BE2C (cell line): ENCODE data around the gene PRM1.

Source experiments
- DNase-seq: peaks from one replicate; pipeline ENCODE4 v3.0.0-alpha.2; 2020
- H3K27me3 ChIP-seq: fragments of 250-450 bp; sonication (Bioruptor Pico); 2 replicates; pipeline ENCODE4 v1.5.1; 2020; ENCODE audit warnings: mild to moderate bottlenecking
- H3K36me3 ChIP-seq: fragments of 250-450 bp; sonication (Bioruptor Pico); 2 replicates; pipeline ENCODE4 v1.5.1; 2020; ENCODE audit warnings: mild to moderate bottlenecking
- H3K4me1 ChIP-seq: fragments of 250-450 bp; sonication (Bioruptor Pico); 2 replicates; pipeline ENCODE4 v1.5.1; 2020
- H3K4me3 ChIP-seq: 2 replicates; pipeline ENCODE4 v1.5.1; 2011; ENCODE audit warnings: low read depth, low read length
- H3K9me3 ChIP-seq: fragments of 250-450 bp; sonication (Bioruptor Pico); 2 replicates; pipeline ENCODE4 v1.5.1; 2020
- CTCF ChIP-seq: IDR thresholded peaks from 2 replicates; pipeline ENCODE4 v1.5.1; 2012; ENCODE audit warnings: mild to moderate bottlenecking, low read depth, low read length

Gene PRM1

GRCh38 chr16:11271610-11272009 is 9.5 kb downstream of the PRM1 start:
- H3K36me3 ChIP-seq, result no peaks in the 10 kb centered on the region
- H3K4me3 ChIP-seq, result no peak overlapping the region
- H3K9me3 ChIP-seq, result no peaks in the 10 kb centered on the region
- TF ChIP-seq CTCF, result no peak
- no peaks in the 10 kb centered on the region for H3K4me1 ChIP-seq
- no peak for DNase-seq
- no peaks in the 10 kb centered on the region for H3K27me3 ChIP-seq

GRCh38 chr16:11270602-11271162 is 10.4 kb downstream of the PRM1 start:
- H3K27me3 ChIP-seq, result no peaks in the 10 kb centered on the region

GRCh38 chr16:11268921-11269375 is 12.2 kb downstream of the PRM1 start, which contains the start of gene TNP2:
Gene TNP2, minus strand, starts transcription at chr16:11269325. Its CDS starts 63 bp downstream, at chr16:11269262.
- TF ChIP-seq CTCF, result no peak
- no peak for DNase-seq
- Histone ChIP-seq H3K9me3 (no peaks in the 10 kb centered on the region), H3K4me1 (no peaks in the 10 kb centered on the region), H3K36me3 (no peaks in the 10 kb centered on the region), H3K4me3 (no peak within 1 kb of the TSS), H3K27me3 (no peaks in the 10 kb centered on the region)

More at GRCh38 chr16:11270602-11271162, 10.4 kb downstream of the PRM1 start:
- Histone ChIP-seq H3K4me3 (no peak overlapping the region), H3K9me3 (no peaks in the 10 kb centered on the region), H3K4me1 (no peaks in the 10 kb centered on the region), H3K36me3 (no peaks in the 10 kb centered on the region)
- no peak for TF ChIP-seq CTCF
- DNase-seq, result no peak

- no peak for DNase-seq
- no peak overlapping the region for H3K4me3 ChIP-seq
- H3K27me3 ChIP-seq, result no peaks in the 10 kb centered on the region
- TF ChIP-seq CTCF, result no peak
- H3K4me1 ChIP-seq, result no peaks in the 10 kb centered on the region
- no peaks in the 10 kb centered on the region for H3K36me3 ChIP-seq
- no peaks in the 10 kb centered on the region for H3K9me3 ChIP-seq
These were observed 16.0 kb downstream of the PRM1 start for GRCh38 chr16:11265124-11265523.

- H3K36me3 ChIP-seq, result no peaks in the 10 kb centered on the region
- DNase-seq, result no peak
- no peaks in the 10 kb centered on the region for H3K9me3 ChIP-seq
- no peaks in the 10 kb centered on the region for H3K27me3 ChIP-seq
- no peaks in the 10 kb centered on the region for H3K4me1 ChIP-seq
- H3K4me3 ChIP-seq, result no peak overlapping the region
- no peak for TF ChIP-seq CTCF
These were observed 16.8 kb downstream of the PRM1 start for GRCh38 chr16:11264155-11264832.

- H3K36me3 ChIP-seq, result no peaks in the 10 kb centered on the region
- H3K4me1 ChIP-seq, result no peaks in the 10 kb centered on the region
- H3K27me3 ChIP-seq, result no peaks in the 10 kb centered on the region
- H3K9me3 ChIP-seq, result no peaks in the 10 kb centered on the region
- no peak overlapping the region for H3K4me3 ChIP-seq
- TF ChIP-seq CTCF, result no peak
- no peak for DNase-seq
These were observed 17.4 kb downstream of the PRM1 start for GRCh38 chr16:11263737-11264136.
